ENCODE data around the gene PLEKHO2.

The PLEKHO2 gene

DNA sequence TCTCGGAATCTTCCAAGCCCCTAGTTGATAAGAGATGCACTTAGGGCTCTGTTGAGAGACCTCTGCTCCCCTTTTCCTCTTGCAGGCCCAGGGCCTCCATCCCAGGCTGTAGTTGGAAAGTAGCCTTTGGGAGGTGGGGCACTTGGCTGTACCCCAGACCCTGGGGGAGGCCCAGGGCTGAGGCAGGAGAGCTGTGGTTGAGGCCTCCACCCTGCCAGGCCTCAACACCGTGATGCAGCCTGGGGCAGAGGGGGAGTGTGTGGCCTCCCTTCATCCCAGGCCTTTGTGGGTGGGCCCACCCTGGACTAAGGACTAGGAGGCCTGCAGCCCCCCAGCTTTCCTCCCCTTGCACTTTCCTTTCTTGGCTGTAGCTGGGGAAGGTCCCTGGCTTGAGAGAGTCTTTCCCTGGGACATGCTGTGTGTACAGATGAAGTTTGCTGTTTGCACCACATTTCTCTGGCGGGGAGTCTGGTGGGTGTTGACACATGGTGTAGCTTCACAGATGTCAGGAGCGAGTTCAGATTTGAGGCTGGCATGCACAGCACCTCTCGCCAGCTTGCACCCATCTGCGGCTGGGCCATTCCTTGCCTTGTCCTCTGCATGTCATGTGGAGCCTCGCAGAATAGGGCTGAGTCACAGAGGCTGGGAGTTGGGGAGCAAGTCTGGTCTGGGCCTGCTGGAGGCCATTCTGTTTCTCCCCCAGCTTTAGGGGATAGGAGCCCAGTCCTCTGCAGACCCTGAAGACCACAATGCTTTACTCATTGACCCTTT, 13.7 kb downstream of the PLEKHO2 start:
- in situ Hi-C loops (cut with HindIII; ENCODE audit: low sequenced_read_pairs), result no loop called here

- in situ Hi-C loops (cut with HindIII; ENCODE audit: low sequenced_read_pairs), result no loop called here
These were observed 14.9 kb downstream of the PLEKHO2 start for GRCh38 chr15:64856429-64857145.

DNA sequence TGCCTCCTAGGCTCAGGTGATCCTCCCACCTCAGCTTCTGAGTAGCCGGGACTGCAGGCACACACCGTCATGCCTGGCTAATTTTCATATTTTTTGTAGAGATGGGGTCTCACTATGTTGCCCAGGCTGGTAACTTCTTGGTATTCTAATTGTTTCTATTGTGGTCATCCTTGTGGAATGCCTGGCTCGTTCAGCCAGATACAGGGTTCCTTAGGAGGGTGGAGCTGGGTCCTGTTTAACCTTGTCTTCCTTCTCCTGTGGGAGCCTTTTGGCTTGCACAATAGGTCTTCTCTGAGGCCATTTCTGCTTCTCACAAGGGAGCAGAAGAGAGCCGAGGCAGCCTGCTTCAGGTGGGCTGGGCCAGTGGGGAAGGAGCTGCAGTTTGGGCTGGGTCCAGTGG, 15.7 kb downstream of the PLEKHO2 start:
- in situ Hi-C loops (cut with HindIII; ENCODE audit: low sequenced_read_pairs), result no loop called here

DNA sequence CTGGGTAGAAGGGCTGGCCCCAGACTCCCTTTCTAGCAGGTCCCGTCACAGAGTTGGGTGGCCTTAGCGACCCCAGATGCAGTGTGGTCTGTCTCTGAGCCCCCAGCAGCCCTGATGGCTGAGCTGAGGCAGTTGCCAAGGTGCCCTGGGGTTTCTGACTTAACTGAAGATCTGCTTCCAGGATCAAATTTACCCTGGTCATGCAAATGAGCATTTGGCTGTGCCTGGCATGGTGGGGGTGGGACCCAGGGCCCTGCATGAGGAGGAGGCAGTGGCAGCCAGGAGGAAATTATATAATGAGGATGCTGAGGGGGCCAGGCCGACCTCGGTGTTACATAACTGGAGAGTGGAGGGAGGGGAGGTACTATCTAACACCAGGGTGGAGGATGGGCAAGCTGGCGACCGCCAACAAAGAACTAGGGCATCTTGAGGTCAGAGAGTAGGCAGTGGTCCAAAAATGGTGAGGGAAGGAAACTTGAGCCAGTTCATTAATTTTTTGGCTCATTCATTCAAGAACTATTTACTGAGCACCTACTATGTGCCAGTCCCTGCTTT, 16.4 kb downstream of the PLEKHO2 start:
- in situ Hi-C loops (cut with HindIII; ENCODE audit: low sequenced_read_pairs), result no loop called here

DNA sequence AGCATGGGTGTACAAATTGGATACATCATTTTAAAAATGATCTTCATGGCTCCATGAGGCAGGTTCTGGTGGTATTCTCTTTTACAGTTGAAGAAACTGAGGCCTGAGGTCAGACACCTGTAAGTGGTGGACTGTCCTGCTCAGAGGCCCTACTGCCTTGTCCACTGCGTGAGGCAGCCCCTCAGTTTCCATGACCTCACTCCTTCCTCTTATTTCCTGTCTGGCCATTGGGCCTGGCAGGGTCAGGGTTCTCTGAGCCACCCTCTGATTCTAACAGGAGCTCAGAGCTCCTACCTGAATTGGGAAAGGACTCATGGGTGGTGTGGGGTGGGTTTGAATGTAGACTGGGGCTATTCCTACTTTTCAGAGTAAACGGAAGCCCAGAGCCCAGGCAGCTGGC, 17.5 kb downstream of the PLEKHO2 start:
- in situ Hi-C loops (cut with HindIII; ENCODE audit: low sequenced_read_pairs), result no loop called here

GRCh38 chr15:64861331-64861730, 19.6 kb downstream of the PLEKHO2 start:
- in situ Hi-C loops (cut with HindIII; ENCODE audit: low sequenced_read_pairs), result no loop called here

GRCh38 chr15:64861960-64862359, 20.2 kb downstream of the PLEKHO2 start:
- in situ Hi-C loops (cut with HindIII; ENCODE audit: low sequenced_read_pairs), result no loop called here

DNA sequence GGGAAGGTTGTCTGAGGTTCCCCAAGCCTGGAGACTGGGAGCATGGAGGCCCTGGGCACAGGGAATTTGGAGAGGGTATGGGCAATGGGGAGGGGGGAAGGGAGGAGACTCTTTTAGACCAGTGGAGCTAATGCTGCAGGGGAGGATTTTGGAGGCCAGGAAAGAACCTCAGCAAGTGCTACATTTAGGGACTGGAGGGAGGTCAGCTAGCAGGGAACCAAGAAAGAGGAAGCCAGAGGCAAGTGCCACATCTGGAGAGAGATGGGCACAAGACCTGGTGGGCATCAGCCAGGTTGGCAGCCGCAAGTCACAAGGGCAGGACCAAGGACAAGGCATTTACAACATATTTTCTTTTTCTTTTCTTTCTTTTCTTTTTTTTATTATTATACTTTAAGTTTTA, 20.7 kb downstream of the PLEKHO2 start:
- in situ Hi-C loops (cut with HindIII; ENCODE audit: low sequenced_read_pairs), result no loop called here

- in situ Hi-C loops (cut with HindIII; ENCODE audit: low sequenced_read_pairs), result no loop called here
These were observed 22.4 kb downstream of the PLEKHO2 start for GRCh38 chr15:64864068-64864467.

DNA sequence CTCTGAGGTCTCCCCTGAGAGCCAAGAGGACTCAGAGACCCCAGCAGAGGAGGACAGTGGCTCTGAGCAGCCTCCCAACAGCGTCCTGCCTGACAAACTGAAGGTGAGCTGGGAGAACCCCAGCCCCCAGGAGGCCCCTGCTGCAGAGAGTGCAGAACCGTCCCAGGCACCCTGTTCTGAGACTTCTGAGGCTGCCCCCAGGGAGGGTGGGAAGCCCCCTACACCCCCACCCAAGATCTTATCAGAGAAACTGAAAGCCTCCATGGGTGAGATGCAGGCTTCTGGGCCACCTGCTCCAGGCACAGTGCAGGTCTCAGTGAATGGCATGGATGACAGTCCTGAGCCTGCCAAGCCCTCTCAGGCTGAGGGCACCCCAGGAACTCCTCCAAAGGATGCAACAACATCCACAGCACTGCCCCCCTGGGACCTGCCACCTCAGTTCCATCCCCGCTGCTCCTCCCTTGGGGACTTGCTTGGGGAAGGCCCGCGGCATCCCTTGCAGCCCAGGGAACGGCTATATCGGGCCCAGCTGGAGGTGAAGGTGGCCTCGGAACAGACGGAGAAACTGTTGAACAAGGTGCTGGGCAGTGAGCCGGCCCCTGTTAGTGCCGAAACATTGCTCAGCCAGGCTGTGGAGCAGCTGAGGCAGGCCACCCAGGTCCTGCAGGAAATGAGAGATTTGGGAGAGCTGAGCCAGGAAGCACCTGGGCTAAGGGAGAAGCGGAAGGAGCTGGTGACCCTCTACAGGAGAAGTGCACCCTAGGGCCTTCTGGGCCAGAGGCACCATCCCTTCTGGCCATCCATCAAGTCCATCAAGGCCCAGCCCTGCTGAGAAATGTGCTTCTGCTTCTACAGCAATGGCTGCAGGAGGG, 23.6 kb downstream of the PLEKHO2 start:
- in situ Hi-C loops (cut with HindIII; ENCODE audit: low sequenced_read_pairs), result no loop called here

GRCh38 chr15:64865998-64866520, 24.3 kb downstream of the PLEKHO2 start:
- in situ Hi-C loops (cut with HindIII; ENCODE audit: low sequenced_read_pairs), result no loop called here

DNA sequence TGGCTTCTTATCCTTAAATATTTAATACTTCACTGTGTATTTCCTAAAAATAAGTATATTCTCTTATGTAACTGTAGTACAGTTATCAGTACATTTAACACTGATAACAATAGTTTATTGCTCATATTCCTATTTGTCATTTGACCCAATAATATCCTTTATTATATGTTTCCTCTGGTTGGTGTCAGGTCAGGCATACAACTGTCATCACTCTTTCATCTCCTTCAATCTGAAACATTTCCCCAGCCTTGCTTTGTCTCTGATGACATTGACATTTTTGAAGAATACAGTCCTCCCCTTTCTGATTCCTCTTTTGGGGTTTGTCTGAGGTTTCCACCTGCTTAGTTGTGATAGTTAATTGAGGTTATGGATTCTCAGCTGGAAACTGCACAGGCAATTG, 27.8 kb downstream of the PLEKHO2 start:
- in situ Hi-C loops (cut with HindIII; ENCODE audit: low sequenced_read_pairs), result no loop called here

- in situ Hi-C loops (cut with HindIII; ENCODE audit: low sequenced_read_pairs), result no loop called here
These were observed 28.6 kb downstream of the PLEKHO2 start for GRCh38 chr15:64870353-64870752.

- in situ Hi-C loops (cut with HindIII; ENCODE audit: low sequenced_read_pairs), result no loop called here
These were observed 34.0 kb downstream of the PLEKHO2 start for GRCh38 chr15:64875641-64876223.

DNA sequence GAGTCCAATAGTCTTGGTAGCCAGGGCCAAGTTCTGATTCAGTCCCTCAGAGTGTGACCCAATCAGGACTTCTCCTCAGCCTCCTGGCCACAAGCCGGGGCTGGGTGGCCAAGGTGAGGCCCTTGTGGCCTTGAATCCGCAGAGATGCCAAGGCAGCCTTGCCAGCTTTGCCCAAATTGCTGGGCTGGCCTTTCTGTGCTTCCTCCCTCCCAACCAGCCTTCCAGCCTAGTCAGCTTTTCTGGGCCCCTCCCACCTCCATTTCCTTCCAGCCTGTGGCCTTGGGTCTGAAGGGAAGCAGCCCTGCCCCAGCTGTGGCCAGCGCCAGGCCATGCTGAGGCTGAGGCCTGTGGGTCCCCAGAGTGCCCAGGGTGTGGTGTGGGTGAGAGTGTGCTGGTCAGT, 35.7 kb downstream of the PLEKHO2 start:
- in situ Hi-C loops (cut with HindIII; ENCODE audit: low sequenced_read_pairs), result no loop called here

DNA sequence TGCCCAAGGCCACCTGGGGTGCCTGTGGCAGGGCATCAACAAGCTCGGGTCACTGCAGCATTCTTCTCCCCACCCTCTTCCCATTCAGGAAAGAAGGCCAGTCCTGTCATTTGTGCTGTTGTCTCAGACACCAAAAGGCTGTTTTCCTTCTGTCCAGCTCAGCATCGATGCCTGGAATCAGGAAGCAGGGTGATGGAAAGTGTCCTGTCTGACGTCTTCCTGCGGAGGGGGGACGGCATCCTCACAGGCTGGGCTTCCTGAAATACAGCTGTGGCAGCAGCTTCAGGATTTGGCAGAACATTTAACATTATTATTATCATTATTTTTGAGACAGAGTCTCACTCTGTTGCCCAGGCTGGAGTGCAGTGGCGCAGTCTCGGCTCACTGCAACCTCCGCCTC, 37.0 kb downstream of the PLEKHO2 start:
- in situ Hi-C loops (cut with HindIII; ENCODE audit: low sequenced_read_pairs), result no loop called here

DNA sequence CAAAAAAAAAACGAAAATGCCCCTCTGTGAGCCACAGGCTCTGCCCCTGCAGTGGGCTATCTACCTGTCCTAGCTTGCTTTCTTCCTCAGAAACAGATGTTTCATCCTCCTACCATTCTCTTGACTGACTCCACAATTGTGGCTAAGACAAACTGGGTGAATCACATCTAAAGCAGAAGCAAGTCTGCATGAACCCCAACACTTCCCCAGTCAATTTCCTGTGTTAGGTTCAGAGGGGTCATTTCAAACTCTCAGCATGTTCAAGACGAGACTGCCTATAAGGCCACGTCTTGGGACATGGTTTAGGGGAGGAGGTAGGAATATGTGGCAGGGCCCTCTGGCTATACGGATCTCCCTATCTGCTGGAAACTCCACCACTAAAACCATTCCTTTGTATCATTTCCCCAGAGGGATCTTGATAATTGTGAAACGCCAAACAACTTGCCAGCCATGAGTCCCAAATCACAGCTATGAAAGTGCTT, 41.4 kb downstream of the PLEKHO2 start:
- in situ Hi-C loops (cut with HindIII; ENCODE audit: low sequenced_read_pairs), result no loop called here

DNA sequence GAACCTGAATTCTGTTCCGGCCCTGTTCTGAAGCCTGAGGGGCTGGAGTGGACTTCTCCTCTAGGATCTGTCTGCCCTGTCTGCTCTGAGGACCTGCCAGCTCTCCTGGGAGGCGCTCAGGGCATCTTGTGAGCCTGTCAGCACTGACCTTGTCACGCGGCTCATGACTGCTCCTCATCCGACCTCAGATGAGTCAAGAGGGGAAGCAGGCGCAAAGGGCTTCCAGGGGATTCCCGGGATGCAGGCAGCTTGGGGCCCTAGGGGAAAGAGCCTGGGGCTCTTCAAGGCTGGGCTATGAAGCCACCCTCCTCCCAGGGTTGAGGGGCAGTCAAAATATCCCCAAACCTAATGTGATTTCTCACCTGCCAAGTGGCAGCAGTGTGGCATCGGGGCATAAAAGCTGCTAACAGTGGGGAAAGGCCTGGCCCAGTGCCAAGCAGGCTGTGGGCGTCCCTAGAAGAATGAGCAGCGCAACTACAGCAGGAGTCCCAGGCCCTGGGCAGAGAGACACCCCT, 42.3 kb downstream of the PLEKHO2 start:
- in situ Hi-C loops (cut with HindIII; ENCODE audit: low sequenced_read_pairs), result no loop called here

- in situ Hi-C loops (cut with HindIII; ENCODE audit: low sequenced_read_pairs), result no loop called here
These were observed 43.0 kb downstream of the PLEKHO2 start for GRCh38 chr15:64884679-64885078.

- in situ Hi-C loops (cut with HindIII; ENCODE audit: low sequenced_read_pairs), result no loop called here
These were observed 46.6 kb downstream of the PLEKHO2 start for GRCh38 chr15:64888336-64888735.

Measured in DLD1 (cell line).